Measurements from ENCODE around the gene TH.

Gene TH

DNA sequence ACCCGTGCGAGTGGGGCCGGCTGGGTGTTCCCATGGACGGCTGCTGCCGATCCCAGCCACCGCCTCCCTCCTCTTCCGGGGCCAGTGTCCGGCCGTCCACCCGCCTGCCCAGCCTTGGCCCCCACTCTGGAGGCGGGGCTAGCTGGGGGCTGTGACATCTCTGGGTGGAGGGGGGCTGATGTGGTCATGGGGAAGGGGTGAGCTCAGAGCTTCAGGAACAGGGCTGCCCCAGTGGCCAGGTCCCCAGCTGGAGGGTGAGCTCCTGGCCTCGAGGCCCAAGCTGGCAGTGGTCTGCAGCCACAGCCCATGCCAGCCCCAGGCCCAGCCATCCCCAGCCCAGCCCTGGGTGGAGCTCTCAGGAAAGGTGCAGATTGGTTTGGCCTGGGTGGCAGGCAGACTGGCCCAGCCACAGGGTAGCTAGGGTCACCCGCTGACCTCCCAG lies 13.3 kb downstream of the TH start:
- DNase-seq, result no peak

DNA sequence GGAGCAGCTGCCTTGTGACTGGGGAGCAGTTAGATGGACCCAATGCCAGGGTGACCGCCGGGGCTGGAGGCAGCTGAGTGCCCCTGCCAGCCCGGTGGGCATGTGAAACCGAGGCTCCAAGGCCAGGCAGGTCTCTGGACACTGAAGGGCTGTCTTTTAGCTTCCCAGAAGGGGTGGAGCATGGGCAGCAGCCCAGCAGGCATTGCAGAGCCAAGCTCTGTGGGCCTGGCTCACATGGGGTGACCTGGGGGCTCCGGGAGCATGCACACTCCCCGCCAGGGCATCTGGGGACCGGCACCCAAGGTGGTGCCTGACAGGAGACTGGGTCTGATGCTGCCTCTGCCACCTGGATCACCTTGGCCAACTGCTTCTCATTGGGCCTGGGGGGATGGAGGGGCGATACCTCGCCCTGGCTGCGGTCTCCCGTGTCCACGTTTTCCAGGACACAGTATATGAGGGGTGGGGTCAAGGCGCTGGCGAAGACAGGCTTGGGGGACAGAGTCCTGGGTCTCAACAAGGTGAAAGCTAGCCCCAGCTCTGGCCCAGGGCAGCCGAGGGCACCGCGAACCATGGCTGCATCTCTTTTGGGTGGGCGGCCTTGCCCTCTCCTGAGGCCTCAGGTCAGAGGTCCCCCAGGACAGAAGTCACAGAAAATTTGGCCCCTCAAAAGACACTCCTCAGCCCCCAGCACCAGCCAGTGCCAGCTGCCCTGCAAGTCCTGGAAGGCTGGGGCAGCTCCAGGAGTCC lies 14.1 kb downstream of the TH start:
- DNase-seq, result no peak

DNA sequence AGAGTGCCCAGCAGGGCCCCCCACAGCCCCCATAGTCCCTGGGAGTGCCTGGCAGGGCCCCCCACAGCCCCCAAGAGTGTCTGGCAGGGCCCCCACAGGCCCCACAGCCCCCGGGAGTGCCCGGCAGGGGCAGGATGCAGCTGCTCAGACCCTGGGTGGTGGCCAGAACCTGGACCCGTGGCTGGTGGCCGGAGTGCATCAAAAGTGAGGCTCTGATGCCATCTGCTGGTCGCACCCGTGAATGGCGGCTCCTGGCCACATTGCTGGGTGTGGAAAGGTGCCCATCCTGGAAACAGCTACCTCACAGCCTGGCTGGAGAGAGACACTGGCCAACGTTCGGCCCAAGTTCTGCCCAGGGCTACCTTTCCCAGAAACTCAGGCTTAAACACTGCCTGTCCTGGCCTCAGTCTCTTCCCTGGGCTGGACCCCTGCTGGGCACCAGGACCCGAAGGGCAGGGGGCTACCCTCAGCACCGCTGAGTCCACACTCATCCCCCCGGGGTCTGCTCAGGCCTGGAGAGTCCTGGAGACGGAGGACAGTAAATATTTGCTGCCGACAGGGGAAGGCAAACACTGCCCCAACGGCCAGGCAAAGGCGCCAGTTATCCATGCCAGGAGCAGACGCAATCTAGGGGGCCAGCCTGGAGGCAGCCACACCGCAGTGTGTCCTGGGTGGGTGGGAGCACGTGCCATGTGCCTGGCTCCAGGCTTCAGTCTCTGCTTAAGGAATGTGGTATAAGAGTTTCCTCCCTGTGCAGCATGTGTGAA lies 15.0 kb downstream of the TH start:
- peak; percentile 51 for DNase-seq

DNA sequence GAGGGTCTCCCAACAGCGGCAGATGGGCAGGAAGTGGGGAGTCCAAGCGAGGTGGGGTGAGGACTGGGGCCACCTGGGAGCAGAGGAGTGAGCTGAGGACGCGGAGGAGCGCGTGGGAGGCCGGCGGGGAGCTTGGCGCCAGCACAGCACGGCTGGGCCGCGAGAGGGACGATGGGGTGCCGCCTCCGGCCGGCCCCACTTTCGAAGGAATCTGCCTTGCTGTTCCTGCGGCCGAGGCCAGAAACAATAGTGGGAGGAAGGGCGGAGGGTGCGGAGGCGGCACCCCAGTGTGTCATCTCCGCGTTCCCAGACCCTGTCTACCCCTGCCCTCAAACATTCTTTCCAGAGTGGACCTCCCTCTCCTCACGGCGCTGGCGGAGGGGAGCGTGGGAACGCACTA lies 16.1 kb downstream of the TH start:
- no peak for DNase-seq

DNA sequence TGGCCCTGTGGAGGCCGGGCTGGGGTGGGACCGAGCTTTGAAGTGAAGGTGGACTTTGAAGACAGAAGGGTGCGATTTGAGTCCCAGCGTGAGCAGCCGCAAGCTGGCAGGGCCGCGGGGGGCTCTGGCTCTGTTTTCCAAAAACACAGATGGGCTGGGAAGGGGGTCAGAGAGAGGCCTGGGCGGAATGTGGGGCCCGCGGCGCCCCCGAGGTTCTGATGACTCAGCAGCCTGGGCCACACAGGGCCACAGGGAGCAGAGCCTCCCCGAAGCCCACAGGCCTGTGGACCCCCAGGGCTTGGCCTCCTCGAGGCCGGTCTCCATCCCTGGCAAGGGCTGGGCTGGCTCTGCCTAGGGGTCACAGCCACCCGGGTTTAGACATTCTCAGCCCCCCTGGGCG lies 16.7 kb downstream of the TH start:
- DNase-seq, result no peak

DNA sequence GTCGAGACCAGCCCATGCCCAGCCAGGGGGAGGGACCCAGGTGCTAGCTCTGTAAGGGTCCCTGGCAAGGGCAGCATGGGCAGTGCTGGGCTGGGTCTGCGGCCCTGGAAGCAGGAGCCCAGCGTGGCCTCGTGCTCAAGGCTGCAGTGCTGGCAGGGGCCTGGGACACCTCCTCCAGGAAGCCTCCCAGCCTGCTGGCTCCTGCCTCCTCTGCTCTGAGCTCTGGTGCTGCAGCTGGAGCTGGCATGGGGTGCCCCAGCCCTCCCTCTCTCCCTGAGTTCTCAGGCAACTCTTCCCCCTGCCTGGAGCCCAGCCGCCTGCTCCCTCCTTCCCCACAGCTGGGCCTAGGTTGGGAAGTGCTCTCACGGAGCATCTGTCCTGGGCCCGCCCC lies 17.4 kb downstream of the TH start:
- DNase-seq, result no peak

DNA sequence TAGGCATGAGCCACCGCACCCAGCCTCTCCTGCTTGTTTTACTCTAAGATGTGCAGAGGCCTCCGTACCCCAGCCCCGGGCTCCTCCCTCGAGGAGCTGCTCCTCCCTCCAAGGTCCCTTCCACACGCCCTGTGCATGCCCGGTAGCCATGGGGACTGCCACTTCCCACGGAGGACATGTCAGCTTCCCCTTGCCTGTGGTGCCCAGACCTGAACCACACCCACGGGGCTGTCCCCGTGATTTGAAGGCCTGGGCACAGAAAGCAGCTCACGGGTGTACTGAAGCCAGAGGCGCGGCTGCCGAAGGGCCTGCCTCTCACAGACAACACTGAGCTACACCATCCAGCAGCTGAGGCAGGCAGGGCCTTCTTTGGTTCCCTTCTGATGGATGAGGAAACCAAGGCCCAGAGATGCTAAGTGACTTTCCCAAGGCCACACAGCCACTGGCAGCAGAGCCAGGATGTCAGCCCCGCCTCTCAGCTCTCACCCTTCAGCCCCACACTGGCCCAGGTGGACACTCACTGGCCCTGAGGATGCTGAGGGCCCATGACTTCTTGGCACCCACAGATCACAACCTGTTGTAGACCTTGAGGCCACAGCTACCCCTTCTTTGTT lies 17.9 kb downstream of the TH start:
- no peak for DNase-seq

DNA sequence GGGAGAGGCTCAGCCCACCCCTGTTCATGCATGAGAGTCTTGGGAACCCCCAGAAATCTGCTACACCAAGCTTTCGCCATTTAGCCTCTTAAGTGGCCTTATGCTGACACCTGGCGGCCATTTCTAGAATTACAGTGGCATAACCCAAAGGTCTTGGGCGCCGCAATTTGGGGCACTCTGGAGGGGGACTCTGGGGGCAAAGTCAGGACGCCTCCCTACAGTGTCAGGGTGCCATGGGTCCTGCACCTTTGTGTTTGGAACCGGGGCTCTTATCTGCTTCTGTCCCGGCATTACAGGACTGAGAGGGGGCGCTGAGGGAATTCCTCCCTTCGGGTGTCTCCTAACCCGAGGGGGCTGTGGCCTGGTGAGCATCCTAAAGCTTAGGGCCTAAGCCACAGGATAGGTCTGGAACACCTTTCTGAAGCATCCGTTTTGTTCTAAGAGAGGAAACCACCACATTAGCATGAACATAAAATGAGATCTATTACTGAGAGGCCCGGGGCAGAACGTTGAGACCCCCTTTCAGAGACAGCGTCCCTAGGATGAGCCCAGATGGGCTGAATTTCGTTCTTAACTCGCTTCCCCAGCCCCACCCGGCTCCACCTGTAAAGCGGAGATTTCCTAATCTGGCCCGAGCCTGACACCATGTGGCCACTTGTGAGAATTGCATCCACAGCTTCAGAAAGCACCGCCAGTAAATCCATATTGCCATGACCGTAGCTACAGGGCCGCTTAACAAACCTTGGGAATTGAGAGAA lies 19.9 kb downstream of the TH start:
- DNase-seq, result peak; percentile 72

DNA sequence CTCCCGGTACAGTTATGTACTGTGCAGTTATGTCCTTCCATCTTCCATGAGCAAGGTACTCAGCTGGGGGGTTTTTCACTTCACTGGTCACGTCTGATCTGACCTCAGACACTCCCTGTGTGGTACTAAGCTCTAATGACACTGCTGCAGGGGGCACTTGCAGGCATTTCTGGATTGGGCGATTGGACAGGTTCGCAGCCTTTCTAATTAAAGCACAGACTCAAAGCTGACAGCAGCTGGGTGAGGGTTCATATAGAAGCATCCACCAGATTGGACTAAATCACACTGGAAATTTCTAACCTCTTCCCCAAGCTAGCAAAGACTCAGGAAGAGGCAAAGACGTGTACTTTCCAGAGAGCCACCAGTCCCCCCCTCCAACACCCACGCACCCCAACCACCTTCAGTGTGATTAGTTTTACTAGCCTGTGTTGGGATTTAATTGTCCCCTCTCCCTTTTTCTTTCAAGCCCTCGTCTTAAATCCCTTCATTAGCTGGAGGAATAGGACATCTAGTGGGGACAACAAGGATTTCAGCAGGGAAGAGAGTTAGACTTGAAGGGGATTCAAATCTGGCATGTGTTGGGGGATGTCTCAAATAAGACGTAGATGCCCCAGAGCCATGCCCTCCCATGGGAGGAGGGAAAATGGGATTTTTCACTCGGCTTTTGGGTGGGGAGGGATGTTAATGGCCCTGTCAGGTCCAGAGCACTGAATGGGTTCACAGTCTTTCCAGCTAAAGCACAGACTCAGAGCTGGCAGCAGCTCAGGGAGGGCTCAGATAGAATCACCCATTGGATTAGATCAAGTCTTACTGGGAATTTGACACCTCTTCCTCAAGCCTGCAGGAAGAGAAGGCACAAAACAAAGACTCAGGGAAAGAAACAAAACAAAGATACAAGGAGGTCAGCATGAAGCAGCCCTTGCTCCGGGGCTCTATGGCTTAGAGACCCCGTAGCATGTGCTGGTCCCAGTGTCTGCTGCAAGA lies 21.5 kb downstream of the TH start:
- DNase-seq, result peak; percentile 34

DNA sequence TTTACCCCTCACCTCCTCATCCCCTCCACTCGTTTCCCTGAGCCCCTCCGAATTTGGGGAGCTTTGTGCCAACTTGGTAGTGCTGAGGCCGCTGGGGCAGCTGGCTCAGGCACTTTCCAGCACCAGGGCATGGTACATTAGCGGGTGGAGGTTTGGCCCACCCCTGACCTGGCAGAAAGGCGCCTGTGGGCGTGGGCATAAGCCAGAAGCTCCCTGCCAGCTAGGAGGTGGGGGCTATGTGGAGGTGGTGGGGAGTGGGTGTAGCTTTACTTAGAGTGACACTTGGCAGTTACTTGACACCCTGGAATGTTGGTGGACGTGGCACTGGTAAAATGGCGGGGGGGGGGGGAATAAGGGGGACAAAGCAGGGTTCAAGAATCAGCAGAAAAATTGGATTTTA lies 22.2 kb downstream of the TH start:
- no peak for DNase-seq

DNA sequence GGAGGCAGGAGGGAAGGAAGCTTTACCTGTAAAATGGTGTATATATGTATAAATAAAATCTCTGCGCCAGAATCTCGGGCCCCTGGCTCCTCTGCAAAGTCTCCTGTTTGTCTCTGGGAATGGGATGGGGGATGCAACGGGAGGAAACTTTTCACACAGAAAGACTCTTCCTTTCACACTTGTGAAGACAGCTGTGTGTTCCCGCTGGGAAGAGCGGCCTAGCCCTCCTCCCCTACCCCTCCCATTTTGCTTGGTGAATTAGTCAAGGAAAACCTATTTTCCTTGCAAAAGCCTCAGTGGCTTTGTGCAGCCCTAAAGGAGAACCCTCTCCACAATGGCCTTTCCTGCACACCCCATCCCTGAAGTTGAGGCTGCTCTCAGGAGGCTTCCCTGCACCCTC lies 23.0 kb downstream of the TH start:
- DNase-seq, result no peak

DNA sequence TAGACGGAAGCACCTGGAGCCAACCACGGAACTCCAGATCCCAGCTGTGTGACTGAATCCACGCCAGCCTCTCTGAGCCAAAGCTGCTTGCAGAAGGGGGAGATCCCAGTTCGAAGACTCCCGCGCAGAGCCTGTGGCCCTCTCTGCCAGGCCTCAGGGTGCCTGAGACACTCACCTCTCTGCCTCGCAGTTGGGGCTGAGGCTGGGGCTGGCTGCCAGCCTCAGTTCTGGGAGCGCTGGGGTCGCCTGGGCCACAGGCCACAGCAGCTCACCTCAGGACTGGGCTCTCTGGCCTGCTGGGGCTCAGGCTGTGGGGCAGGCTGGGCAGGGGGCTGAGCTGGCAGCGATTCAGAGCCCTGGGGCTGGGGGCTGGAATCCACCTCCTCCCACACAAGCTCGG lies 24.2 kb downstream of the TH start:
- DNase-seq, result no peak

DNA sequence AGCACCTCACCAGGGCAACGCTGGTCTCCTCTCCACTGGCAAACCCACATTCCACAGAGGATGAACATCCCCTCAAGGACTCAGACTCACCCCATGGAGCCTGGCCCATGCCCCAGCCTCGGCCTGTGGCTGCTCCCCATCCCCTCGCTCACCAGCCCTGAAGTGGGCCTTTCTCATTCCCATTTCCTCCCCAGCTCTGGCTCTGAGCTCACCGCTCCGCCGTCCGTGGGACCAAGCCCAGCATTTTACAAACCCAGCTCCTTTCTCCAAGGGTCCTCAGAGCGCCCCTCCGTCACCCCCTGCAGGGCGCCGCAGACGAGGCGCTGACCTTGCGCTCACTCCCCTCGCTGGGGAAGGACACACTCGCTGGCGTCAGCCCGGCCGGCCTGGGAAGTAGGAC lies 25.6 kb downstream of the TH start:
- DNase-seq, result no peak

DNA sequence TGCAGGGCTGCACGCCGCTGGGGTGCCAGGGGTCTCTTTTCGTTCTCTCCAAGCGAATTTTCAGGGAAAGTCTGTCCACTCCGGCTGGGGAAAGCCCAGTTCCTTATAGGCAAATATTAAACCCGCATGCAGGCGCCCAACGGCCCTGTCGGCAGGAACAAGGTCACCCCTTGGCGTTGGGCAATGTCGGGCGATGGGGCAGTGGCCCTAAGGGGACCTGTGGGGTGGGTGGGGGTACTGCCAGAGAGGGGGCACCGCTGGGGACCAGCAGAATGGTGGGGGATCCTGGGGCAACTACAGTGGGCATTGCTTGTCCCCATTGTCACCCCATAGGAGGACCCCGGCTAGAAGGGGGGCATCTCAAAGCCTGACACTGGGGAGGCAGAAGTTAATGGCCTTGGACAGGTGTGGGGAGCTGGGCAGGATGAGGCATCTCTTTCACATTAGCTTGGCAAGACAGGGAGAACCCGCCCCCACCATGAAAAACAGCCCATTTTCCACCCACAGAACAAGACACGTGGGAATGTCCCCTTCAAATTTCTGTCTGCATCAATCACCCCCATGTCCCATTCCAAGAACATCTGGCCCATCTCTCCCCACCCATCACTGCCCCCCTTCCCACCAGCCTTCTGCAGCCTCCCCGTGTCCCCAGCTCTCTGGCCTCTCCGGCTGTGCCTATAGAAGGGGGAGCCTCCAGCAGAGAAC lies 26.9 kb downstream of the TH start:
- no peak for DNase-seq

DNA sequence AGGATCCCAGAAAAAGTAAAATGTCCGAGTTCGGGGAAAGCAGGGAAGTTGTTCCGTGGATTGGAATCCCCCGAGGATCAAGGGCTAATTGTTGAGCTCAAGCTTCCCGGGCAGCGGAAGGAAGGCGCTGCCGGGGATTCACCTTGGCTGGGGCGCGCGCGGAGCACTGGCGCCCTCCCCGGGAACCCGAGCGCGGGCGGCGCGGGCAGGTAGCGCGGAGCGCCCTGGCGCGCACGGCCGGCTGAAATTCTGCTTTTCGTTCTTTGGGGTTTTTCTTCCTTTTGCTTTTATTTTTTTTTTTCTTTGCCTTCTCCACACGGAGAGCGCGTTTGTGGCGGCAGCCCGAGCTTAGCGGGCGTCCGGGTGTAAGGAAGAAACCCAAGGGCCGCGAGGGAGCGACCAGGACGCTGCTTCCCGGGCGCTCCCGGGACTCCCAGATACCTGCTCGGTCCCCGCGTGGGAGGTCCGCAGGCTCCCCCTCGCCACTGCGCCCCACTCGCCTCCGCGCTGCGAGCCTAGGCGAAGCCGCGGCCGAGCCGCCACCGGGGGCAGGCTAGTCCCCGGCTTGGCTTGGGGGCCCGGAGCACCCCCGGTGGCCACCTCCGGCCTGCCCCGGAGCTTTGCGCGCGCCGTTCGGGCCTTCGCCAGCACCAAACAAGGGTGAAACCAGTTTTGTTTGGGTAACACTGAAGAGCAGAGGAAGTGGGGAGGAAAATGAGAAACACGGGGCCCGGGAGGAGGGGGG lies 27.6 kb downstream of the TH start:
- DNase-seq, result no peak

DNA sequence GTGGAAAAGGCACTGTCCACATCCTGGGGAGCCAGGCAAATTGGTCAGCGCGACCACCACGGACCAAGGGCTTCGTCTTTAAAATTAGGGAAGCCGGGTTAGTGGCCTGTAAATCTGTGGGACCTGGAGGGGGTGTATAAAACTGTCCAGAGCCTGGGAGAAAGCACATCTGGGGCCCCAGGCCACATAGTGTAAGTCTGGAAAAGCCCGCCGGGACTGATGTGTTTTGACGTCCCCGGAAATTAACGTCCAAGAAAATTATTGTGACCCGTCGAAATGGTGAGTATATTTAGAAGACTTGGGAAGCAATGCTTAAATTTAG lies 28.2 kb downstream of the TH start:
- DNase-seq, result no peak

DNA sequence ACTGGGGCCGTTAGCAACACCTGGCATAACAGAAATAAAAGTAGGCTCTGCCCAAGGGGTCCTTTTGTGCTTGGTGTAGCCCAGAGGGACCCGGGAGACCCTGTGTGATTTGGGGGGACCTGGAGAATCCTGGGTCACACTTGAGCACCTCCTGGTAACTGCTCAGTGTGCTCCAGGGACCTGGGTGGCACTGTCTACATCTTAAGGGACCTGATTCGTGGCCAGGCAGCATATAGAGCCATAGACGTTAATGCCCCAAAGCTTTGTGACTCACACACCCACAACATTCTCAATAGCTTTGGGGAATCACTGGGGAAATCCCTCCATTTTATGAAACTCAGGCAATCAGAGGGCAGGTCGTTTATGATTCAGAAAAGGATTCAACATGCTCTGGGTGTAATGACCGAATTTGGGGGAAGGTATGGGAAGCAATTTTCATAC lies 28.8 kb downstream of the TH start:
- DNase-seq, result no peak

DNA sequence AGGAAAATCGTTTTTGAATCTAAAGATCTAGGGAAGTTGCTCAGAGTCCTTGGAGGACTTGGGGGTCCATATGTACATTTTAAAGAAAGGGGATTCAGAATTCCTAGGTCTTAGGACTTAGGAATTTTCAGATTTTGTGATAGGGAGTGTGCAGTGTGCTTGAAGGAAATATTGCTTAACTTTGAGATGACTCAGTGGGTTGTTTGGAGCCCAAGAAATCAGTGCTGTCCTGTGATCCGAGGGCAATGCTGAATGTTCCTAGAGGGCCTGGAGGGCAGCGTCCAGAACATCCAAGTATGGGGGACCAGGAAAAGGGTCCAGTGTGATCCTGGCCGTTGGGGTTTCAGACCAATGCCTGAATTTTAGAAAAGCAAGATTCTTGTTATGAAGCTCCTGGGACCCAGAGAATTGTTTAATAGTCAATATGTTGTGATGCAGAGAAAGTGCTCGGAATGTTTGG lies 29.3 kb downstream of the TH start:
- no peak for DNase-seq

DNA sequence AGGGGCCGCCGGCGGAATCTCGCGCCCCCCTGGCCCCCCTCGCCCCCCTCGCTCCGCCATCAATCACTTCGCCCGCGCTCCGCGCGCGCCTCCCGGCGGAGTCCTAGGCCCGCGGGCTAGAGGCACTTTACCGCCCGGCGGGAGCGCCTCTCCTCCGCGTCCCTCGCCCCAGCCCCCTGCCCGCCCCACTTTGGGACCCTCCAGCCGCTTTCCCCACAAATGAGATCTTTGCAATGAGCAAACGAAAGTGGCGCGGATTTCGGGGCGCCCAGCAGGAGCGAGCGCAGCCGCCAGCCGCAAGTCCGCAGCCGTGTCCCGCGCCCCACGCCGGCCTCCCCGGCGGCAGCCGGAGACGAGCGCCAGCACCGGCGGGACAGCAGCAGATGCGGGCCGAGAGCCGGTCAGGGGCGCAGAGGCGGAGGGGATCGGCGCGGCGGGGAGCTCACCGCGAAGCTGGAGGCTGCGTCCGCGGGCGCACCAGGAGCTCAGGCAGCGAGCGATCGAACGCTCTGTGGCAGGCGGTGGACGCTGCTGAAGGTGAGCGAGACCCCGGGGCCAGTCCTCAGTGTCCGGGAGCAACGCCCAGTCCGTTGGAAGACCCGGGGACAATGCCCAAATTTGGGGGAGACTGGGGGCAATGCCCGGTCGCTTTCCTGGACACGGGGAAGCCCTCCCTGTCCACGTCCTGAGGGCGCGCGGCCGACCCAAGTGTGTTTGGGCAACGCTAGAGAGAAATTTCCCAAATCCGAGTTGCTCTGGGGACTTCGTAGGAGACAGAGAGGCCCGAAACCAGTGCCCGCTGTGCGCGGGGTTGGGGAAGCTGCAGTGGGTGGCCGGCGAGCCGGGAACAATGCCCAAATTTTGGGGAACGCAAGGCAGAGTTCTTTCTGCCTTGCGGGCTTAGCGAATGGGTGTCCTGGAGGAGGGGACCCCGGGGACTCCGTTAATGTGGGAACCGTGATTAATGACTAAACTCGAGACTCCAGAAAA lies 30.9 kb downstream of the TH start:
- DNase-seq, result no peak

Data from hematopoietic multipotent progenitor cell treated with erythropoietin and hydrocortisone succinate and interleukin-3 and kit ligand, for 8 days (in vitro differentiated cells).